Left ventricle myocardium inferior (tissue), 1 donor: Measurements from ENCODE around the gene P4HA3. TPM values are rescaled to one million over a fixed set of nuclear protein-coding genes. Genes with fewer than 3 reads are reported as not detected.

ENCODE experiments used
- DNase-seq: peaks from one replicate; pipeline ENCODE4 v3.0.0-alpha.2; 2020
- H3K27ac ChIP-seq: fragments of 200-600 bp; replicated peaks from 2 replicates; pipeline ENCODE4 v1.8.0; 2021
- H3K27me3 ChIP-seq: fragments of 200-600 bp; 2 replicates; pipeline ENCODE4 v1.8.0; 2021; ENCODE audit warnings: low read depth
- H3K36me3 ChIP-seq: fragments of 200-600 bp; 2 replicates; pipeline ENCODE4 v1.8.0; 2021
- H3K4me1 ChIP-seq: fragments of 200-600 bp; 2 replicates; pipeline ENCODE4 v1.8.0; 2021
- H3K4me3 ChIP-seq: fragments of 200-600 bp; 2 replicates; pipeline ENCODE4 v1.8.0; 2021; ENCODE audit warnings: mild to moderate bottlenecking, moderate library complexity
- H3K9me3 ChIP-seq: fragments of 200-600 bp; replicated peaks from 2 replicates; pipeline ENCODE4 v1.8.0; 2021
- intact Hi-C: fragments of 100-400 bp; cut with micrococcal nuclease; formaldehyde crosslinking; loops from one replicate; pipeline ENCODE4 v1.11.0; 2022
- total RNA-seq: library from RNA; stranded (reverse); fragmentation: NEBNext Ultra II Directional; extraction: Animal tissue kit (Norgen Biotek cat#: 25700); gene quantifications from one replicate; pipeline ENCODE4 v1.2.1, GENCODE V29; 2021
- TF ChIP-seq, protein P1 (sequence below): fragments of 200-600 bp; IDR thresholded peaks from 2 replicates; pipeline ENCODE4 v1.8.0; 2021; ENCODE audit warnings: antibody characterized with exemption, mild to moderate bottlenecking, borderline replicate concordance
- donor health status: DM: no; HTN: yes; CAD: no; lungs with severe emphysema.

The P4HA3 gene
- total RNA-seq, 1 donor from 2014 or later = 0.16 TPM

DNA sequence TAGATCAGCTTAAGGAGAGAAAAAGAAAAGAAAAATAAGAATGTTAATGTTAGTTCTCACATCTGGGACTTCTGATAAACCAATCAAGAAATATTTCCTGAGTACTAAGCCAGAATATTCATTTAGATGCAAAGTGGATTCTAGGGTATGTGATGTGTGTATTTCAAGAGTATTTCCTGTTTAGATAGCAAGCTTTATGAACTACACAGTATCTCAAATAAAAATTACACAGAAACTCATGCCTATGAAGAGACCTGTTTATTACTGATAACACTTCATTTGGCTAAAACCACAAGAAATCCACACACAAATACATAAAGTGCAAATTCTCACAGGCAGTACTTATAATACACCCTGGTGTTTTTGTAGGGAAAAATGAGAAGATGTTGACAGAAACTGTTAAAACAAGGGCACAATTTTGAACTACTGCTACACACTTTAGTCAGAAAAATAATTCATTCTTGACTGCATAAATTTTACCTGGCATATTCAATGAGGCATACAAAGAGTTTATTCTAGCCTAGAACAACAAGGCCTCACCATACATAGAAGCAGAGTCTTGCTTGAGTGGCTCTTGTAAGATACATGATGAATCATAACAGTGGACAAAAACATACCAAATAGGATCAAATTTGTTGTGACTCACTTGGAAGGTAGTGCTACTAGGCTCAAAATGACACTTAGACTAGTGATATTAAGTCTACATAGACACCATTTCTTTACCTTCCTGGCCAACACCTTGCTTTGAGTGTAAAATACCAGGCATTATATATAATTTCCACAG is 18.8 kb upstream of the P4HA3 start:
- TF ChIP-seq, protein P1, sequence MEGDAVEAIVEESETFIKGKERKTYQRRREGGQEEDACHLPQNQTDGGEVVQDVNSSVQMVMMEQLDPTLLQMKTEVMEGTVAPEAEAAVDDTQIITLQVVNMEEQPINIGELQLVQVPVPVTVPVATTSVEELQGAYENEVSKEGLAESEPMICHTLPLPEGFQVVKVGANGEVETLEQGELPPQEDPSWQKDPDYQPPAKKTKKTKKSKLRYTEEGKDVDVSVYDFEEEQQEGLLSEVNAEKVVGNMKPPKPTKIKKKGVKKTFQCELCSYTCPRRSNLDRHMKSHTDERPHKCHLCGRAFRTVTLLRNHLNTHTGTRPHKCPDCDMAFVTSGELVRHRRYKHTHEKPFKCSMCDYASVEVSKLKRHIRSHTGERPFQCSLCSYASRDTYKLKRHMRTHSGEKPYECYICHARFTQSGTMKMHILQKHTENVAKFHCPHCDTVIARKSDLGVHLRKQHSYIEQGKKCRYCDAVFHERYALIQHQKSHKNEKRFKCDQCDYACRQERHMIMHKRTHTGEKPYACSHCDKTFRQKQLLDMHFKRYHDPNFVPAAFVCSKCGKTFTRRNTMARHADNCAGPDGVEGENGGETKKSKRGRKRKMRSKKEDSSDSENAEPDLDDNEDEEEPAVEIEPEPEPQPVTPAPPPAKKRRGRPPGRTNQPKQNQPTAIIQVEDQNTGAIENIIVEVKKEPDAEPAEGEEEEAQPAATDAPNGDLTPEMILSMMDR = no peak
- Histone ChIP-seq H3K36me3 (no peaks in the 10 kb centered on the region), H3K4me3 (no peak overlapping the region), H3K27me3 (no peaks in the 10 kb centered on the region), H3K27ac (no peak overlapping the region), H3K4me1 (peaks cover 20% of the 10 kb centered on the region), H3K9me3 (no peaks in the 10 kb centered on the region)
- intact Hi-C loops = loop anchor here (10.0 kb wide), 1 partner anchor 75 kb away; no protein-coding TSS in a partner anchor
- DNase-seq = no peak

DNA sequence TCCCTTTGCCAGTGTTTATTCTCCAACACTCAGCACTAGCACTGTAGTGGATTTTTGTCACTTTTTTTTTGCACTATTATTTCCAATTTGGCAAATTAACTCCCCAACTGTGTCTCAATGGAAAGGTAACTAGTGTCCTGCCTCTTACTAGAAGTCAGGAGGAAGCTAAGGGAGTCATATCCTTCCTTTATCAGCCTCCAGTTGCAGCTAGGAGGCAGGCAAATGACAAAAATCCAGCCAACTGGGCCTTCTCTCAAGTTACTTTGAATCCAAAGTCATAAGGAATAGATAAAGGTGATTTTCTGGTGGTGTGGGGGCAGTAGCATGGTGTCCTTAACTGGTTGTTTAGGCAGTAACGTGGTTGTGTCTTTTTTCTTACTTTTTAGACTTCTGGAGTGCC is 15.6 kb upstream of the P4HA3 start:
- TF ChIP-seq, protein P1 = no peak
- no peaks in the 10 kb centered on the region for H3K36me3 ChIP-seq
- H3K4me3 ChIP-seq = no peak overlapping the region
- no peaks in the 10 kb centered on the region for H3K27me3 ChIP-seq
- intact Hi-C loops = no loop called here
- H3K9me3 ChIP-seq = no peaks in the 10 kb centered on the region
- no peak overlapping the region for H3K27ac ChIP-seq
- DNase-seq = no peak
- peaks cover 39% of the 10 kb centered on the region for H3K4me1 ChIP-seq

- TF ChIP-seq, protein P1 = no peak
- no peak for DNase-seq
- intact Hi-C loops = no loop called here
- Histone ChIP-seq H3K4me1 (peaks cover 43% of the 10 kb centered on the region), H3K9me3 (no peaks in the 10 kb centered on the region), H3K36me3 (no peaks in the 10 kb centered on the region), H3K4me3 (no peak overlapping the region), H3K27me3 (no peaks in the 10 kb centered on the region), H3K27ac (no peak overlapping the region)
These were observed 15.2 kb upstream of the P4HA3 start for GRCh38 chr11:74326665-74327064.

DNA sequence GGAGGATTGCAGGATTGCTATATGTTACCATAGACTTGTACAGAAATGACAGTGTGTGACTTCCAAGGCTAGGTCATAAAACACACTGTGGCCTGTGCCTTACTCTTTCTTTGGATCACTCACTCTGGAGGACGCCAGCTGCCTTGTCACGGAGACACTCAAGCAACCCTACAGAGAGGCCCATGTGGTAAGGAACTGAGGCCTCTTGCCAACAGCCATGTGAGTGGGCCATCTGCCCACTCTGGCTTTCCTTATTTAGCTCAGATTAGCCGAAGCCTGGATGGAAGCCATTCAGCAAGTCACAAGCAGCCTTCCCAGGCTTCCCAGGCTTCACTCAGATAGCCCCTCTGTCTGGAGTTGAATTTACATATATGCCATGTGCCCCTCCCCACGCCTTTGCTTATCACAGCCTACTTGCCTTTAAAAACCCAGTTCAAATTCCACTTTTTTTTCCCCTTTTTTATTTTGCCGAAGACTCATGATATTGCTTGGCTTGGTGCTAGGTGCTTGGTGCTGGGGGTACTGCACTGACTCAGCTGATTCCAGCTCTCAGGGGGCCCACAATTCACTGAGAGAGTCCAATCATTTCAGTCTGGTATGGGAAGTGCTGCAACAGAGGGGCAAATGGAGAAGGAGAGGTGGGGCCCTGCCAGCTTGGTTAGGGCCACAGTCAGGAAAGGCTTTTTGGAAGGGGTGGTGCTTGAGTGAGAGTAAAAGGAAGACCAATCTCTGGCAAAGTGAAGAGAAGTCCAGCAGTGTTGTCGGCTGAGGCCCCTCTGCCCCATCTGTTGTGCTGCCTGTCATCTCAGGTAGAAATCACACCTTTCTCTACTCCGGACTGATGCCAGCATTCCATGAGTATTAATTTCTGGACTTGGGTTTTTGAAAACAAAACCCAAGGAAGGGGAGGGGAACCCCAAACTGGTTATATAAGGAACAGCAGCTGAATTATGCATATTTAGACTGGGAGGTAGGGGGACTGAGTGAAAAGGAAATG is 14.5 kb upstream of the P4HA3 start:
- no peaks in the 10 kb centered on the region for H3K36me3 ChIP-seq
- H3K27ac ChIP-seq = peak overlapping the region; percentile 76
- no peak overlapping the region for H3K4me3 ChIP-seq
- peaks cover 47% of the 10 kb centered on the region for H3K4me1 ChIP-seq
- no peaks in the 10 kb centered on the region for H3K27me3 ChIP-seq
- TF ChIP-seq, protein P1 = no peak
- intact Hi-C loops = no loop called here
- no peaks in the 10 kb centered on the region for H3K9me3 ChIP-seq
- DNase-seq = peak; percentile 86

DNA sequence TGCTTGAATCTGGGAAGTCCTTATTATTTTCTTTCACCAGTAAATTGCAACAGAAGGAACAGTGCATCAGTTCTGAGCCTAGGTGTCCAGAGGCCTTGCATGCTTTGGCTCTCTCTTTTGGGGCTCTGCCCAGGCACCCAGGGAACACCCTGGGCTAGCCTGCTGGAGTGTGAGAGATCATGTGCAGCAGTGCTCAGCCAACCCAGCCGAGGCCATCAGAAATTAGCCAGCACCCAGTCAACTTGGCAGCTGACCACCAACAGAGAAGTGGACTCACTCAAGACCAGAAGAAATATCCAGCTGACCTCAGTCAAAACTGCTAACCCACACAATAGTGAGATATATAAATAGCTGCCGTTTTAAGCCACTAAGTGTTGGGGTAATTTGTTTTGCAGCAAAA is 11.2 kb upstream of the P4HA3 start:
- Histone ChIP-seq H3K4me1 (peaks cover 47% of the 10 kb centered on the region), H3K9me3 (peaks cover 2% of the 10 kb centered on the region), H3K27ac (peak overlapping the region; percentile 68), H3K4me3 (no peak overlapping the region), H3K27me3 (no peaks in the 10 kb centered on the region), H3K36me3 (no peaks in the 10 kb centered on the region)
- DNase-seq = peak; percentile 83
- intact Hi-C loops = no loop called here
- TF ChIP-seq, protein P1 = no peak
